HG02759 (cell line): ENCODE results near the gene ERG.

Source experiments
- ATAC-seq: cut with Tn5 transposase; IDR thresholded peaks from one replicate; pipeline ENCODE4 v1.9.1; 2021; ENCODE audit warnings: mild to moderate bottlenecking, moderate library complexity; ENCODE audit not compliant: unreplicated experiment

The ERG gene

DNA sequence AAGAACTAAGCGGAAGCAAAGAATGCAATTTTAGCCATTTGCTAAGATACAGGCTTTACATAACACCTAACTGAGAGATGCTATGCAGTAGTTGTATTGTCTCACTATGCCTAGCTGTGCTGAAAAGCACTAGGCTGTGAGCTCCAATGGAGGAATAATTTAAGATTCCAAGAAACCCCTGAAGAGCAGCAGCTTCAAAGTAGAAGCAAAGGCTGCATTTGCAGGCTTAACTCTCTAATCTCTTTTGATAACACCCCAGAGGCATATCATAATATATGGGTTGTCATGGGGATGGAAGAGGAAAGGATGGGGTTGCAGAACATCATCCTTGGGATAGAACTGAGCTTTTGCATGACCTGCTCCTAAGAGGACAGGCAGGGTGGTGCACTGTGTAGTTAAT, 102.0 kb downstream of the ERG start:
- ATAC-seq = no peak

DNA sequence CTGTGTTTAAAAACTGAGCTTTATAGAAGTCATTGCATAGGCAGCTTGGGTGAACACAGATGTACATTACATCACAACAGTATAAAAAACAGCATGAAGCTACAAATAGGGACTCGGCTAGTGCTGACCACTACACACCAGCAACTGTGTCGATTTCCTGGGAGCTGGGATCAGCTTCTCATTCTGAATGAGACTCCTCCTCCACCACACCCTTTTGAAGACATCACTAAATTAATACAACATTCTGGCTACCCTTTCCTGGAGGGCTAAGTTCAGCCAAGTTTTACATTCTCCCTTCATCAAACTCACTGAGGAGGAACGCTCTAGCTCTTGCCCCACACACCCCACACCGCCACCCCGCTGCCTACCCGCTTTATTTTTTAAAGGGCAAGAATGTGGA, 102.7 kb downstream of the ERG start:
- ATAC-seq = no peak

DNA sequence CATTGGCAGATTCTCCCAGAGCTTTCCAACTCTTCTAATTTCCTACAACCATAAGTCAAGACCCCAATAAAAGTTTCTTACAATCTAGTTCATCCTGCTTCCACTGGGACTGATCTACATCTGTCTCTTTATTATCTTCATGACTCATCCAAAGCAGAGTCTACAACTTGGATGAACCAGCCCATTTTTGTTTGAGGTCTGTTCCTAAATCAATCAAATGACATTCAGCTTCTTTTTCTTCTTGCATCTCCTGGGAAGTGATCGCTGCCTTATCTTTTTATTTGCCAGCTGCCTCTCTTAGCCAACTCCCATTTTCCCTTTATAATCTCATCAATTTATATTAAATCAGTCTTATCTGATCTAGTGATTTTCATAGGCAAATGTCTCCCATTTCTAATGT, 105.6 kb downstream of the ERG start:
- ATAC-seq = no peak

DNA sequence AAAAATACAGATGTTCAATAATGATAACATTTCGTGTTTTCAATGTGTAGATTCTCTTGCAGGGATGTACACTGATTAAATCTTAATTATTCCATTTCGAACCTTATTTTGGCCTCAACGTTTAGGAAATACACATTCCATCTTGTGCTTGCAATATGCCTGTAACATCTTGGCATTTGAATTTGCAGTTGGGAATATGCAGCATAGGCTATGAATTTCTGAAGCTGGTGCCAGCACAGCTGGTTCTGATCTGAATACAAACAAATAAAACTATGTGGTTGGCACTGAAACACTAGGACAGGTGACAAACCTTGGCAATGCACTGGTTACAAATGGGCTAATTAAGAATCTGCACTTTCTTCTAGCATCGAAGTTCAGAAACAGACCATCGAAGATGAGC, 108.4 kb downstream of the ERG start:
- no peak for ATAC-seq

DNA sequence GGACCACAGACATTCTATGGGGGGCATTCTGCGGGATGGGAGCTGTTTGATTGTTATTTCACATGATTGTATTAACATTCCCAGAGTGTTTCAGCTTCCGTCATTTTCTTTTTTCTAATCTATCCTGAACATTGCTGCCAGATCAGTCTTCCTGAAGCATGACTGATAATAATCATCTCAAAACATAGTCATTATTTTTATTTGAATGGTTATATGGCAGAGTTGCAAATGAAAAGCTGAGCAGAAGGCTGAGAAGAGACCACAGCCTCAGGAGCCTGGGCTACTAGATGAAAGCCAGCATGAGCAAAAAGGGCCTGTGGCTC, 109.0 kb downstream of the ERG start:
- no peak for ATAC-seq

DNA sequence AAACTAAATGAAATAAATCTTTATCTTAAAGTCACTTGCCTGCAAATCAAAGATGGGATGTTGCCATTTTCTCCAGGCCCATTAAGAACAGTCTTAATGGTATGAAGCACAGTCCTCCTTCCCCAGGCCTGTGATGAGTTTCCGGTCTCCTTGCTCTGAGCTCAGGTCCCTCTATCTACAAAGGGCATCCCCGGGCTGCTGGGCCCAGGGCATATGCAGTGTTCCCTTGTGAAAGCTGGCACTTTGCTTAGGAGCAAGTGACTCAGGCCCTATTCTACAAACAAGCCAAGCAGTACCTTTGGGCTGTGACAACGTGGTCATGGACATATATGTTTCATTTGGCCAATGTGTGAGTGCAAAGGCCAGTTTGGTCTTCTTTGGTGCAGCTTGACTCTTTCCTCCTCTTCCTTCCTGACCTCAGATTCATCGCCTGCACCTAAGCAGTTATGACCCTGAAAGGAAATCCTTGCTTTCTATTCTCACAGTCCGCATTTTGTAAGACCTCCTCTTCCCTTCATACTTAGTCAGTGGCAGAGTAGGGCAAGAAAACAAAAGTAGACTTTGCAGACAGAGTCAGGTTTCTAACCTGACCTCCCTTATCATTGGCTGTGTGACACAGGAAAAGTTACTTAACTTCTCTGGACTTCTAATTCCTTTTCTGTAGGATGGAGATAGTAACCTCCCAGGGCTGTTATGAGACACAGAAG, 109.5 kb downstream of the ERG start:
- no peak for ATAC-seq

DNA sequence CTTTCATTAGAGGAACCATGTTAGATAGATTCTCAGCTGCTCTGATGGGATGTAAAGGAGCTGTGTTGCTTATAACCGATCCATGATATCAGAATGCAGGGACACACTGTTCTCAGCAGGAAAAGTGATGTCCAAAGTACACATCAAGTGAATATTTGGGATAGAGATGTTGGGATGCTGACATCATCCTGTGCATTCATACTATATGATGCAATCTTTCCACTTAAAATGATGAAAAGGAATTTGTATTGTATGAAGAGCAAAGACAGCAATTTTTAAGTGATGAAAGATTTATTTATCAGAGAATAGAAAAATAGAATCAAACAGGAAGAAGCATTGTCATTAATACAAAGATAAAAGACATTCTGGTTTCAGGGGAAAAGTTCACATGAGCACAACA, 110.1 kb downstream of the ERG start:
- no peak for ATAC-seq

DNA sequence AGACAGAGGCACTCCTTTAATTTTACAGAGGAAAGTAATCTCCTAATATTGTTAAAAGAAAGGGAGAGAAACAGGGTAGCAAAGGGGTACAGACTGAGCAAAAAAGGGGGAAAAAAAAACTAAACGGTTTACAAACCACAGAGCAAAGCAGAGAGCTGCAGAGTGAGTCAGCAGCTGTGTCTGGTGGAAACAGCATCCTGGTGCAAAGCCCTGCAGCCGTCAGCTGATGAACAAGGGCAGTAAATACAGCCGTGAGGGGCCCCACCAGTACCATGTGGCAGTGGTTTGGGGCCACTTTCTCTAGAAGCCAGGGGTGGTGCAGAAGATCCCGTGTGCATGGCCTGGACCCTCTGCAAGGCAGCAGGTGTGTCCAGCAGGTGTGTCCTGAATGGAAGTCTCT, 111.3 kb downstream of the ERG start:
- no peak for ATAC-seq

DNA sequence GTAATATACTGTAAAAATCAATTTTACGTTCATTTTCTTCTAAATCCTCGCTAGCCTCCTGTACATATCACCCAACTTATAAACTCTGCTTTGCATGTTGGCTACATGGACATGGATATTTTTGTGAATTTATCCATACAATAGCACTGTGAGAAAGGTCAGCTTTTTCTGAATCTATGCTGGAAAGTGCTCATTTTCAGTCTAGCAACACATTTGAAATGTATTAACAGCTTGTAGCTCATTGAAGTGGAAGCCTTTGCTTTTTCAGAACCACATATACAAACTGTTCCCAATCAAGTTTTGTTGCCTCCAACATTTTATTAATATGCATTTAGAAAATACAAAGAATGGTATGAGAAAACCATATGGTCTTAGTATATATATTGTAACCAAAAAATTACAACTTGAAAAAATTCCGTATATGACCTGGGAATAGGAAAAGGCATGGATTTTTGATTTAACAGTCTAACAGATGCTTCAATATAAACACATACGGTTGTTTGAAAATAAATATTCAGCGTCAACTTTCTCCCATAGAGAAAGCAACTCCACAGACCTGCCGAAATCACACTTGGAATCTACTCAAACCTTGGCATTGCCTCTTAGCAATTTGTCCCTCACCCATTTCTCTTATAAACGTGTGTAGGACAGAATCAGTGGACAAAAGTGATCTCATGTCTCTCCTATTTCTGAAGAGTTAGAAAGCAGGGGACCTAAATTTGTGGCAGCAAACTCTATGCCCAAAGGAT, 112.7 kb downstream of the ERG start:
- ATAC-seq = no peak

DNA sequence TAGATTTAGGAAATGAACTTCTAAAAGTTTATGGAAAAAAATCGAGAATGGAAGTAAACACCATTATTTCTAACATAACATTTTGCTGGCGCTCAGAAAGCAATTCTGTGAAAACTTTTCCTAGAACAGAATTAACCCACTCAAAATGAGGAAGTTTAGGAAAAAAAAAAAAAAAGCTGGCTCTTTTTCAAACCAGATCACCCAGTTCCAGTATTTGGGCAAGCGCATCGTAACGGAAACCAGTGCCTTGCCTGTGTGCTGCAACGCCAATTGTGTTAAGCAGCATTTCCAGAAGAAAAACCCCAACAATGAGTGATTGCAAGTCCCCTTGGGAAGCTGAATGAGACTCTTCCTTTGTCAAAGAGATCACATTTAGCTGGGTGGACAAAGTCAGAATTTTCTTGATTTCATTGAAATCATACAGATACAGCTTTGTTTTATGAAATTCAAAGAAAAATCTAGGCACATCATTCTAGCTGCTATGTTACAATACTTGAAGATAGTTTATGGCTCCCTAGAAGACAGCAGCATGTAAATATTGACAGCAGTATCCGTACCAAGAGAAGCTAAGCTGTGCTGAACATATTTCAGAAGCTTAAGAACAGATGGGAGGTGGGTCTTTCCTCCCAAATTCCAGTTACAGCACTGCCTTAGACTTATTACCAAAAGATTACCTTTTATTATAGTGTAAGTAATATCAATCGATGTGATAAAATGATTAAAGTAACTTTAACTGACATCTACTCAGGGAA, 113.4 kb downstream of the ERG start:
- ATAC-seq = no peak

DNA sequence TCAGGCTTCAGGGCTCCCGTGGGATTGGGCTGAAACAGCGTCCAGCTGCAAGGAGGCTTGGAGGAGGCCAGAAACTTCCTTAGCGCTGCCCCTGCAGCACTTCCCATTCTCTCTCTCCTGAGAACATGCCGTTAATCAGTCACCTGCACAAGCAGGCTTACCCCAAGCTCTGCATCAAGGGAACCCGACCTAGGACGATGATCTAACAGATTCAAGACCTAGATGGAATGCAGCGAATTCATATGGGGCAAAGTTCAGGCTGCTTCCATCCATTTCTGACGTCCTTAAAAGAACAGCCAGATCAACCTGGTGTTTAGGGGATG, 114.1 kb downstream of the ERG start:
- no peak for ATAC-seq

DNA sequence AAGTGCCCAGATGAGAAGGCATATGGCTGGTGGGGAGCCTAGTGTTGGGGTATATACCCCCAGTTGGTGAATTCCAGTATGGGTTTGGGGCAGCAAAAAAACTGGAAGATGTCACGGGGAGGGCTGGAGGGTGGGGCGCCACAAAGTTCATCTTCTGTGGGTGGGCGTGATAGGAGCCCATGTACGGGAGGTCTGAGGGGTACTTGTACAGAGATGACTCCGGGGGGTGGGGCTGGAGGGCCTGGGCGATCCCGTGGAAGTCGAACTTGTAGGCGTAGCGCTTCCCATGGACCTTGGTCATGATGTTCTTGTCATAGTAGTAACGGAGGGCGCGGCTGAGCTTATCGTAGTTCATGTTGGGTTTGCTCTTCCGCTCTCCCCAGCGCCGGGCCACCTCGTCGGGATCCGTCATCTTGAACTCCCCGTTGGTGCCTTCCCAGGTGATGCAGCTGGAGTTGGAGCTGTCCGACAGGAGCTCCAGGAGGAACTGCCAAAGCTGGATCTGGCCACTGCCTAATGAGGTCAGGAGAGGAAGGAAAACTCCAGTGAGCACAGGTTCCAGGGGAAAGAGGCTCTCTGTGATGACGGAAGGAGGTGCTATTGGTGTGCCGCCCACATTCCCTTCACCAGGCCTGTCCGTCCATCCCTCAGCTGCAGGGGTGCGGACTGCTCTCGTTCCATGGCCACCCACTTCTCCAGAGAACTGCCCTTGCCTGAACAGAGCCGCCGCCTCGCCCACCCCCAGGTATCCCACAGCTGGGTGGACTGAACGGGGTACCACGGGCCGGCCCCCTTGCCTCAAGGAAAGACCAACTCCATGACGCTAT, 114.7 kb downstream of the ERG start:
- ATAC-seq = no peak

DNA sequence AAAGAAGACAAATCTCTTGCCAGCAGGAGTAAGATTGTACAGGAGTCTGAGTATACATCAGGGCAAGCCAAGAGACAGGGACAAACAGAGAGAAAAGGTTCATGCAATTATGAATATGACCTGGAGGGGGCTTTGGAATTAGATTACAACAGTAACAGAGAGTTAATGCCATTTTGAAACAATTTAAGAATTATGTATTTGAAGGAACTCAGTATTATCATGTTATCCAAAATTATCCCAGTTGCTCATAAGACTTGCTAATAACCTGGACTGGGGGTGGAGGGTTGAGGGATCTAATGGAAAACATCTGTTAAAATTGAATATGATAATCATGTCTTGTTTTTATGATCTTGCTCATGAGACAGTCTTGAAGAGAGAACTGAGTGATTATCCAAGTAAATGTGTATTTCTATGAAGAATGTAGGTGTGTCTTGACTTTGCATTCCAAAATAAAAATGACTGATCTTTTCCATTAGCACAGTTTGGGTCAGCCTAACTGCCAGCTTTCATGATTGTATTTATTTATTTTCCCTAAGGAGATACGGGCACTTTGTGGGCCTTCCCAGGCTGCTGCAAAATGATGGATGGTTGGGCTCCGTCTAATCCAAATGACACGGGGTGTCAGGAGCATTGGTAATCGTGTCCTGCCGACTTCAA, 117.7 kb downstream of the ERG start:
- ATAC-seq = no peak

DNA sequence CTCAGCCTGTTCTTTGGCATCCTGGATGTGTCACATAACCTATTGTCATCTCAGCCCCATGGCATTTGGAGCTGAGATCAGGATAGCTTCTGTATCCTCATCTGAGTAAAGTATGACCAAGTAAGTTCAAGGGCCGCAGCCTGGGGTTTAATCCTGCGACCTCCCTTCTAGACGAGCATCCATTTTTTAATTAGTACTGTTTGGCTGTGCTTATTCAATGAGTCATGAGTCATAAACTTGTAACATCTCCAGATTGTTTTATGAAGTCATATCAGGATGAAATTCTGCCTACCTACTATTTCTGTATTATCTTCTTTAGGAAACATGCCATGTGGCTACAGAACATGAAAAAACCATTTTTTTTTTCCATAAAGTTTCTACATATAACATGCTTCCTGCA, 119.1 kb downstream of the ERG start:
- no peak for ATAC-seq

DNA sequence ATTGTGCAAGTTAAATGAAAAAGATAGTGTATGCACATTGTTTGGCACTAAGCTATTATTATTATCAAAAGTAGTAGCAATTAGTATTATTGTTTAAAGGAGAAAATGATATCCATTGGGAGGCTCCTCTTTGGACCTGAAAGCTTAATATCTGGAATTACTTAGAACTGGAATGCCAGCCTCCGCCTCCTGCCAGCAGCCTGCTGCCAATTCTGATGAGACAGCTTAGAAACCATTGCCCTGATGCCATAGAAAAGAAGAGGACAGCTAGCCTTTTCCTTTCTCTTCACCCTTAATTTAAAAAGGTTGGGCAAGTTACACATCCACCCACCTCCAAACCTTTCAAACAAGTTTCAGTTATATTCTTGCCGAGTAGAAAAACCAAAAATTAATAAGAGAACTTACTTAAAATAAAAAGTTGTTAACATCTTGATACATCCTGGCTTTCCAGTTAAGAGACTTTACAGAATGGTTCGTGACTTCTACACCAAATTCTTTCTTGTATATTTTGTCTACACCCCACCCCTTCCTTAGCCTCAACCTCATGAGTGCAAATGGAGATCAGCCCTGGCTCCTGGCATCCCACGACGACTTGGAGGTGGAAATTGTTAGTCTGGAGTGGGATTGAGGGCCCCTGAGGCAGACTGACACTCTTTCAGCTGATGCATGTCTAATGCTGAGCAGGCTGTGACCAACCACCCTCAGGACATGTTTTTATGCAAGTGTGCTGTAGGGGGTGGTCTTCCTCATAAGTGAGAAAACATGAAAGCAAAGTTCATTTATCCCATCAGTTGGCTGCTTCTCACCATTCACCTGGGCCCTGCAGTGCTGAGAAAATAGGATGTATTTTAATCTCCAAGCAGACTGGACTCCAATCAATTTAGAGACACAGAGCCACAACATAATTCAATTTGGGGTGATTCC, 120.8 kb downstream of the ERG start:
- ATAC-seq = no peak

DNA sequence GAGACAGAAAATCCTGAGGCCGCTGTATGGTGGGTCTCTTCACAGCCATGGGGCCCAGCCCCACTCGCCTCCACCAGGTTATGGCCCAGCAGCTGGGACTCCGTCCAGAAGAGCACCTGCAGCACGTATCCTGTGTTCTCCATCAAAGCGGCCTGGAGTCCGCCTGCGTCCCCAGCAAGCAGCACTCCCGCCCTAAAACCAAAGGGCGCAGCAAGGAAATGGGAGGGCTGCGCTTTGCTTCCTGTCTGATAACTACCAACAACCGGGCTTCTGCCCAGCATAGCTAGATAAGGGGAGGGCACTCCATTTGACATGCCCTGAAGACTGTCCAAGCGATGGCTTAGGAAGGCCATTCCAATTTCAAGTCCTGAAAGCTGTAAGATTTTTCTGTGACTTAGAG, 121.6 kb downstream of the ERG start:
- no peak for ATAC-seq

DNA sequence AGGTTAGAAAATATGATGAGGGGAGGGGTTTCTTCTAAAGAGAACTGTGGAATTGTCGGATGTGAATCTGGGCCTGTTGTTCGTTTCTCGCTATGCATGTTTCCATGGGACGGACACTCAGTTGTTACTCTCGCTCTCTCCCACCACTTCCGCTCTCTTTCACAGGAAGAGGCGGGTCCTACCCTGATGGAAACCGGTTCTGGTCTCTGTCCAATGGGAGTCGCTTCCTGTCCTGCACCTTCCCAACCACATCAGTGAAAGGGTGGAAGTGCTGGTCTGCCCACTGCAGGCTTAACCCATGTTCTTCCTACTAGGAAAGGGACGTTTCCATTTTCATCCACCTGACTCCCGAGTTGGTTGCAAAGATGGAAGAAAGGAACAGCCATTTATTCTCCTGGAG, 122.0 kb downstream of the ERG start:
- ATAC-seq = no peak

DNA sequence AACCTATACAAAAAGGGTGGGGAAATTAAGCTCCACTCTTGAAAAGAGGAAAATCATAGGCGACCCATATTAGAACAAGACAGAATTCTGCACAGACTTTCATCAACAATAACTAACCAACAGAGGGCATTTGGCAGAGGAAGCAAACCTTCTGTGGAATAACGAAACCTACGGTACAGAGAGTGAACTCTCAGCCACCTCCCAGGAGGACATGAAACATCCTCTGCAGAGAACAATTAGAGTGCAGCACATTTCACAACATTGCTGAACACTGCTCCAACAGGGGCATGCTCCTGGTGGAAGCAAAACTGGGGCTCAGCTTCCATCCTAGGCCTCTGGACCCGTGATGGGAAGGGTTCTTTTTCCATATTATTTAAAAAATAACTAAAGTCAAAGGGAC, 130.6 kb downstream of the ERG start:
- no peak for ATAC-seq

DNA sequence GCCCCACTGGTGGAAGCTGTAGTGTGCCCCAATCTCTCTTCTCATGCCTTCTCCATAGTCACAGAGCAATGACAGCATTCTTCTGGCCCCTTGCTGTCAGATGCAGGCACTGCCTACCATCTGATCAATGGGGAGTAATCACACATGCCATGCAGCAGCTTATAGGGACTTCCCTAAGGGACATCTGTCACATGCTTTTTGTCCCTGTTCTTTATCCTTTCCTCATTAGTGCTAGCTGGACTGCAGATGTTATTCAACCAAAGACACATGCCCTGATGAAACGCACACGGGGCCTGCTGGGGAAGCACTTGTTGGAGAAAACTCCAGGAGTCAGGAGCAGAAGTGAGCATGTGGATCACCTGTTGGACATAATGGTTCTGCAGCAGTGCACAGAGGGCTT, 132.8 kb downstream of the ERG start:
- no peak for ATAC-seq

DNA sequence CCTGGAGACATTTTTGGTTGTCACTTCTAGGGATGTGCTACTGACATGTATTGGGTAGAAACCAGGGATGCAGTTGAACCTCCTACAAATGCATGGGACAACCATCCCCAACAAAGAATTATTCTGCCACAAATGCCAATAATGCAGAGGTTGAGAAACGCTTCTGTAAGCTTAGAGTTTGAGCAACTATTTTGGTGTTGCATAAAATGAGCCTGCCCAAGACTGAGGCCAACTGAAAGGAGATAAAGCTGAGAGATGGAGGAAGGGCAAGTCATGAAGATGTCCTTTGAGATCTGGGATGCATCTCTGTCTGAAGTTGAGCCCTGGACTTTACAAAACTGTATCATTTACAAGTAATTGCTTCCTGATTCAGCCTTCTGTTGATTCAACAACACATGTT, 134.6 kb downstream of the ERG start:
- no peak for ATAC-seq
